Panc1 (cell line): ENCODE data around the gene LYRM9. TPM values are rescaled to one million over a fixed set of nuclear protein-coding genes. Genes with fewer than 3 reads are reported as not detected.

Experiments
- ATAC-seq: fragments of 200-7000 bp; cut with Tn5 transposase; 2 replicates; pipeline ENCODE4 v1.9.1; 2020; ENCODE audit warnings: mild to moderate bottlenecking, moderate library complexity
- BruUV-seq: library from RNA; stranded (reverse); fragments of 400-500 nt; replicated peaks from 2 replicates; lab custom pipeline; 2021; lab: Mats Ljungman, UMichigan
- CTCF ChIA-PET: fragments of 300-600 bp; sonication (Branson Sonifier 250); formaldehyde crosslinking; loops from one replicate; lab custom pipeline; 2022; ENCODE audit warnings: antibody characterized with exemption; lab: Charles Lee
- POLR2A ChIA-PET: fragments of 300-600 bp; sonication (Branson Sonifier 250); formaldehyde crosslinking; loops from one replicate; lab custom pipeline; 2022; ENCODE audit warnings: antibody characterized with exemption; lab: Charles Lee
- DNase-seq: peaks from one replicate; pipeline ENCODE4 v3.0.0-alpha.2; 2010; ENCODE audit warnings: low read depth, low spot score
- H3K27ac ChIP-seq: 2 replicates; pipeline ENCODE4 v1.5.1; 2011; ENCODE audit warnings: mild to moderate bottlenecking, low read length, inconsistent platforms
- H3K27me3 ChIP-seq: fragments of 200-500 bp; sonication (Bioruptor generic); 2 replicates; pipeline ENCODE4 v1.6.0; 2014; ENCODE audit warnings: low read length, inconsistent platforms; ENCODE audit not compliant: control insufficient read depth, insufficient read depth
- H3K36me3 ChIP-seq: fragments of 200-500 bp; sonication (Bioruptor generic); 2 replicates; pipeline ENCODE4 v1.5.1; 2014; ENCODE audit warnings: inconsistent platforms, mild to moderate bottlenecking, low read length, moderate library complexity; ENCODE audit not compliant: control insufficient read depth, insufficient read depth
- H3K4me1 ChIP-seq: 2 replicates; pipeline ENCODE4 v1.5.1; 2011; ENCODE audit warnings: inconsistent platforms, mild to moderate bottlenecking, low read length, moderate library complexity; ENCODE audit not compliant: control insufficient read depth, insufficient read depth
- H3K4me3 ChIP-seq, 2 experiments: 2 replicates each; pipeline ENCODE4 v1.5.1; 2011 to 2012; ENCODE audit warnings: low read depth in 2 of 2, low read length in 2 of 2, mild to moderate bottlenecking in 2 of 2, inconsistent platforms in 1 of 2, moderate library complexity in 1 of 2
- H3K9me3 ChIP-seq: fragments of 200-500 bp; sonication (Bioruptor generic); 2 replicates; pipeline ENCODE4 v1.5.1; 2014; ENCODE audit warnings: low read depth, mild to moderate bottlenecking, inconsistent platforms, low read length, moderate library complexity; ENCODE audit not compliant: control insufficient read depth, insufficient read depth
- CTCF ChIP-seq: fragments of 450-650 bp; IDR thresholded peaks from 2 replicates; pipeline ENCODE4 v1.5.1; 2017; ENCODE audit warnings: mild to moderate bottlenecking
- POLR2AphosphoS5 ChIP-seq: IDR thresholded peaks from 2 replicates; pipeline ENCODE4 v1.6.1; 2012; ENCODE audit warnings: mild to moderate bottlenecking, low read depth, low read length, moderate library complexity
- SIN3A ChIP-seq: IDR thresholded peaks from 2 replicates; pipeline ENCODE4 v1.6.1; 2012; ENCODE audit warnings: low read depth, mild to moderate bottlenecking, low read length, moderate library complexity, borderline replicate concordance; ENCODE audit not compliant: insufficient read depth
- TCF7L2 ChIP-seq: IDR thresholded peaks from 2 replicates; pipeline ENCODE4 v1.6.1; 2011; ENCODE audit warnings: mild to moderate bottlenecking, low read depth, low read length, inconsistent platforms
- in situ Hi-C: cut with HindIII; loops from 2 replicates; pipeline ENCODE4 v1.10.0; 2016; ENCODE audit warnings: low sequenced_read_pairs, low pct_unique_long_range_greater_than_20kb
- intact Hi-C: fragments of 100-400 bp; cut with micrococcal nuclease; formaldehyde crosslinking; loops from one replicate; pipeline ENCODE4 v1.10.0; 2022; ENCODE audit not compliant: unreplicated experiment
- total RNA-seq: library from RNA; stranded (reverse); gene quantifications from one replicate; pipeline ENCODE4 v1.2.1, GENCODE V29; 2021; ENCODE audit not compliant: unreplicated experiment
- TF ChIP-seq, protein P1 (sequence below), 2 experiments: IDR thresholded peaks; 2 replicates each; pipeline ENCODE4 v1.6.1; 2011 to 2012; ENCODE audit warnings: low read depth in 2 of 2, control low read depth in 1 of 2, low read length in 1 of 2, mild to moderate bottlenecking in 1 of 2, moderate library complexity in 1 of 2; ENCODE audit not compliant: insufficient read depth in 1 of 2

The LYRM9 gene
- total RNA-seq, 1 experiment from 2014 or later: 1.6 TPM

GRCh38 chr17:27892542-27892865, 661 bp downstream of the LYRM9 start:
- peaks cover 14% of the 10 kb centered on the region; the same call in 1 of the 2 replicates for H3K4me1 ChIP-seq
- in situ Hi-C loops (no loop called here), intact Hi-C loops (loop anchor here (5.0 kb wide), 1 partner anchor 355 kb away; no protein-coding TSS in a partner anchor)
- BruUV-seq: no TSS peak
- H3K36me3 ChIP-seq: no peaks in the 10 kb centered on the region
- TF ChIP-seq, protein P1, sequence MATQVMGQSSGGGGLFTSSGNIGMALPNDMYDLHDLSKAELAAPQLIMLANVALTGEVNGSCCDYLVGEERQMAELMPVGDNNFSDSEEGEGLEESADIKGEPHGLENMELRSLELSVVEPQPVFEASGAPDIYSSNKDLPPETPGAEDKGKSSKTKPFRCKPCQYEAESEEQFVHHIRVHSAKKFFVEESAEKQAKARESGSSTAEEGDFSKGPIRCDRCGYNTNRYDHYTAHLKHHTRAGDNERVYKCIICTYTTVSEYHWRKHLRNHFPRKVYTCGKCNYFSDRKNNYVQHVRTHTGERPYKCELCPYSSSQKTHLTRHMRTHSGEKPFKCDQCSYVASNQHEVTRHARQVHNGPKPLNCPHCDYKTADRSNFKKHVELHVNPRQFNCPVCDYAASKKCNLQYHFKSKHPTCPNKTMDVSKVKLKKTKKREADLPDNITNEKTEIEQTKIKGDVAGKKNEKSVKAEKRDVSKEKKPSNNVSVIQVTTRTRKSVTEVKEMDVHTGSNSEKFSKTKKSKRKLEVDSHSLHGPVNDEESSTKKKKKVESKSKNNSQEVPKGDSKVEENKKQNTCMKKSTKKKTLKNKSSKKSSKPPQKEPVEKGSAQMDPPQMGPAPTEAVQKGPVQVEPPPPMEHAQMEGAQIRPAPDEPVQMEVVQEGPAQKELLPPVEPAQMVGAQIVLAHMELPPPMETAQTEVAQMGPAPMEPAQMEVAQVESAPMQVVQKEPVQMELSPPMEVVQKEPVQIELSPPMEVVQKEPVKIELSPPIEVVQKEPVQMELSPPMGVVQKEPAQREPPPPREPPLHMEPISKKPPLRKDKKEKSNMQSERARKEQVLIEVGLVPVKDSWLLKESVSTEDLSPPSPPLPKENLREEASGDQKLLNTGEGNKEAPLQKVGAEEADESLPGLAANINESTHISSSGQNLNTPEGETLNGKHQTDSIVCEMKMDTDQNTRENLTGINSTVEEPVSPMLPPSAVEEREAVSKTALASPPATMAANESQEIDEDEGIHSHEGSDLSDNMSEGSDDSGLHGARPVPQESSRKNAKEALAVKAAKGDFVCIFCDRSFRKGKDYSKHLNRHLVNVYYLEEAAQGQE (IDR thresholded peaks at IDR 0.05; ENCODE audit: insufficient read depth in 1 of 2, low read depth in 2 of 2, low read length in 1 of 2): no peak
- no peak for TF ChIP-seq TCF7L2
- no peak for TF ChIP-seq CTCF
- no peak for TF ChIP-seq POLR2AphosphoS5
- H3K27me3 ChIP-seq: peaks cover 13% of the 10 kb centered on the region
- H3K4me3 ChIP-seq: peak overlapping the region; percentile 57 to 69
- H3K27ac ChIP-seq: peak overlapping the region; percentile 74
- no peak for DNase-seq
- ATAC-seq: no peak
- CTCF ChIA-PET: interaction anchor here (2.1 to 2.9 kb wide), 2 partner anchors 12 to 87 kb away, joined by 5 to 27 read pairs; no protein-coding TSS in a partner anchor
- POLR2A ChIA-PET: no interaction called here
- no peaks in the 10 kb centered on the region for H3K9me3 ChIP-seq

DNA sequence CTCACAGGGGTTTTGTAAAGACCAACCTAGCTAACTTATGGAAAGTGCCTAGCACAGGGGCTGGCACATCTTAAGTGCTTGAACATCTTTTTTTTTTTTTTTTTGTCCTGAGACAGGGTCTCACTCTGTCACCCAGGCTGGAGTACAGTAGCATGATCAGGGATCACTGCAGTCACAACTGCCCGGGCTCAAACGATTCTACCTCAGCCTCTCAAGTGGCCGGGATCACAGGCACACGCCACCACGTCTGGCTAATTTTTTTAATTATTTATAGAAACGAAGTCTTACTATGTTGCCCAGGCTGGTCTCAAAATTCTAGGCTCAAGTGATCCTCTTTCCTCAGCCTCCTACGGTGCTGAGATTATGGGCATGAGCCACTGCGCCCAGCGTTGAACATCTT, 1.3 kb downstream of the LYRM9 start:
- H3K27ac ChIP-seq: no peak overlapping the region

More for the DNA sequence above, 1.3 kb downstream of the LYRM9 start:
- no peak overlapping the region for H3K4me3 ChIP-seq
- CTCF ChIA-PET: interaction anchor here (2.1 kb wide), 1 partner anchor 11 kb away, joined by 5 read pairs; no protein-coding TSS in a partner anchor
- peaks cover 14% of the 10 kb centered on the region; the same call in 1 of the 2 replicates for H3K4me1 ChIP-seq
- BruUV-seq: no TSS peak
- no peaks in the 10 kb centered on the region for H3K36me3 ChIP-seq
- intact Hi-C loops (loop anchor here (5.0 kb wide), 1 partner anchor 355 kb away; no protein-coding TSS in a partner anchor), in situ Hi-C loops (no loop called here)
- TF ChIP-seq SIN3A (no peak), POLR2AphosphoS5 (no peak)
- TF ChIP-seq, protein P1 (IDR thresholded peaks at IDR 0.05; ENCODE audit: insufficient read depth in 1 of 2, low read depth in 2 of 2, low read length in 1 of 2): no peak
- ATAC-seq (no peak), DNase-seq (no peak)
- POLR2A ChIA-PET: interaction anchor here (0.6 kb wide), 1 partner anchor 73 kb away, joined by 9 read pairs; no protein-coding TSS in a partner anchor
- H3K27me3 ChIP-seq: peaks cover 13% of the 10 kb centered on the region
- H3K9me3 ChIP-seq: no peaks in the 10 kb centered on the region
